Measurements from ENCODE around the gene ZNF280C. TPM values are rescaled to one million over a fixed set of nuclear protein-coding genes. Genes with fewer than 3 reads are reported as not detected.

ZNF280C gene
- polyA plus RNA-seq, 1 donor, result 5.6 TPM

- DNase-seq, result no peak
These were observed 93.8 kb downstream of the ZNF280C start for GRCh38 chrX:130174937-130175336.

GRCh38 chrX:130174045-130174704, 94.5 kb downstream of the ZNF280C start:
- no peak for DNase-seq

- no peak for DNase-seq
These were observed 95.4 kb downstream of the ZNF280C start for GRCh38 chrX:130173190-130173895.

- DNase-seq, result no peak
These were observed 96.4 kb downstream of the ZNF280C start for GRCh38 chrX:130172127-130172845.

GRCh38 chrX:130171446-130172126, 97.1 kb downstream of the ZNF280C start, which contains the start of gene RAB33A:
TSS of gene RAB33A (plus strand) at chrX:130171962. CDS start at chrX:130172063, 101 bp downstream.
- no peak for DNase-seq

GRCh38 chrX:130170752-130171445, 97.8 kb downstream of the ZNF280C start:
- DNase-seq, result no peak

- no peak for DNase-seq
These were observed 101.7 kb downstream of the ZNF280C start for GRCh38 chrX:130167040-130167439.

GRCh38 chrX:130166503-130166777, 102.3 kb downstream of the ZNF280C start:
- no peak for DNase-seq

GRCh38 chrX:130165703-130166502, 102.8 kb downstream of the ZNF280C start, which contains the start of gene AIFM1:
TSS of gene AIFM1 (minus strand) at chrX:130165841. CDS start at chrX:130165656, 185 bp downstream.
- DNase-seq, result peak; percentile 93

GRCh38 chrX:130165181-130165702, 103.5 kb downstream of the ZNF280C start:
- no peak for DNase-seq

- no peak for DNase-seq
These were observed 105.3 kb downstream of the ZNF280C start for GRCh38 chrX:130163398-130163797.

GRCh38 chrX:130162094-130162735, 106.5 kb downstream of the ZNF280C start:
- no peak for DNase-seq

GRCh38 chrX:130159776-130160175, 108.9 kb downstream of the ZNF280C start:
- DNase-seq, result no peak

GRCh38 chrX:130158311-130158710, 110.4 kb downstream of the ZNF280C start:
- no peak for DNase-seq

GRCh38 chrX:130155564-130155963, 113.1 kb downstream of the ZNF280C start:
- no peak for DNase-seq

Other genes starting within 250 kb of the ZNF280C start
- 9.2 TPM for gene ELF4, start 158.4 kb downstream of the ZNF280C start, polyA plus RNA-seq (ENCODE audit: insufficient read length)
- 20.9 TPM for gene AIFM1, start 103.1 kb downstream of the ZNF280C start, polyA plus RNA-seq (ENCODE audit: insufficient read length)
- 0.36 TPM for gene RAB33A, start 96.9 kb downstream of the ZNF280C start, polyA plus RNA-seq (ENCODE audit: insufficient read length)
- 9.4 TPM for gene SLC25A14, start 71.0 kb upstream of the ZNF280C start, polyA plus RNA-seq (ENCODE audit: insufficient read length)
- gene GPR119, start 116.8 kb upstream of the ZNF280C start, polyA plus RNA-seq (ENCODE audit: insufficient read length), result not detected
- 20.7 TPM for gene RBMX2, start 133.1 kb upstream of the ZNF280C start, polyA plus RNA-seq (ENCODE audit: insufficient read length)